HepG2 (cell line): Measurements from ENCODE around the gene MXRA7. TPM values are rescaled to one million over a fixed set of nuclear protein-coding genes. Genes with fewer than 3 reads are reported as not detected.

Experiments used
- EZH2 ChIP-seq: conservative IDR thresholded peaks from 2 replicates; pipeline ENCODE4 v1.6.1; 2012; ENCODE audit warnings: mild to moderate bottlenecking, low read depth, low read length, moderate library complexity
- FOXK1 ChIP-seq: sonication (generic); formaldehyde crosslinking; IDR thresholded peaks from 2 replicates; pipeline ENCODE4 v1.4.0; 2020; ENCODE audit warnings: low read depth, missing genetic modification reagents, borderline replicate concordance
- IKZF4 ChIP-seq: sonication (generic); formaldehyde crosslinking; IDR thresholded peaks from 2 replicates; pipeline ENCODE4 v1.5.1; 2020; ENCODE audit warnings: borderline replicate concordance, mild to moderate bottlenecking, low read depth, missing genetic modification reagents; ENCODE audit errors: not compliant biosample characterization
- KDM3A ChIP-seq: IDR thresholded peaks from 2 replicates; pipeline ENCODE4 v1.6.1; 2018; ENCODE audit warnings: low read depth, missing compliant biosample characterization
- MED8 ChIP-seq: sonication (generic); formaldehyde crosslinking; IDR thresholded peaks from 2 replicates; pipeline ENCODE4 v1.8.1; 2023; ENCODE audit warnings: mild to moderate bottlenecking, missing genetic modification reagents; ENCODE audit not compliant: insufficient replicate concordance
- NPAS2 ChIP-seq: sonication (generic); formaldehyde crosslinking; IDR thresholded peaks from 2 replicates; pipeline ENCODE4 v1.8.0; 2022; ENCODE audit warnings: mild to moderate bottlenecking, missing genetic modification reagents, borderline replicate concordance
- NR1H2 ChIP-seq: sonication (generic); formaldehyde crosslinking; IDR thresholded peaks from 2 replicates; pipeline ENCODE4 v1.8.1; 2022; ENCODE audit warnings: low read depth, missing genetic modification reagents, borderline replicate concordance
- PAWR ChIP-seq: sonication (generic); formaldehyde crosslinking; IDR thresholded peaks from 2 replicates; pipeline ENCODE4 v1.4.0; 2020; ENCODE audit warnings: missing genetic modification reagents, mild to moderate bottlenecking, borderline replicate concordance
- SIX1 ChIP-seq: sonication (generic); formaldehyde crosslinking; IDR thresholded peaks from 2 replicates; pipeline ENCODE4 v1.4.0; 2020; ENCODE audit warnings: missing genetic modification reagents, borderline replicate concordance
- SIX4 ChIP-seq: sonication (generic); formaldehyde crosslinking; IDR thresholded peaks from 2 replicates; pipeline ENCODE4 v1.4.0; 2020; ENCODE audit warnings: missing genetic modification reagents
- SKI ChIP-seq: fragments of 450-650 bp; IDR thresholded peaks from one replicate; pipeline ENCODE4 v1.6.1; 2018; ENCODE audit warnings: mild to moderate bottlenecking; ENCODE audit not compliant: partially characterized antibody
- ZFP36L2 ChIP-seq: sonication (generic); formaldehyde crosslinking; IDR thresholded peaks from 2 replicates; pipeline ENCODE4 v1.4.0; 2020; ENCODE audit warnings: missing genetic modification reagents
- ZNF354B ChIP-seq: sonication (generic); formaldehyde crosslinking; IDR thresholded peaks from 2 replicates; pipeline ENCODE4 v1.8.0; 2022; ENCODE audit warnings: mild to moderate bottlenecking, missing genetic modification reagents
- ZNF383 ChIP-seq: sonication (generic); formaldehyde crosslinking; IDR thresholded peaks from 2 replicates; pipeline ENCODE4 v1.4.0; 2020; ENCODE audit warnings: missing genetic modification reagents, mild to moderate bottlenecking, borderline replicate concordance
- ZNF781 ChIP-seq: sonication (generic); formaldehyde crosslinking; IDR thresholded peaks from 2 replicates; pipeline ENCODE4 v1.5.1; 2020; ENCODE audit warnings: borderline replicate concordance, mild to moderate bottlenecking, missing genetic modification reagents; ENCODE audit errors: not compliant biosample characterization
- ZSCAN22 ChIP-seq: sonication (generic); formaldehyde crosslinking; IDR thresholded peaks from 2 replicates; pipeline ENCODE4 v1.4.0; 2020; ENCODE audit warnings: mild to moderate bottlenecking, missing genetic modification reagents
- polyA plus RNA-seq, 8 experiments: library from polyadenylated mRNA; depleted of rRNA in 3 of 8; stranded (reverse) in 7 of 8; unstranded in 1 of 8; fragments of >200 nt; fragmentation: Illumina TruSeq in 4 of 8; extraction: Trizol in 4 of 8; gene quantifications; 2 replicates each; pipeline versions ENCODE4 v1.2.1 to v1.2.3, GENCODE V29; 2011 to 2016; ENCODE audit warnings: low read depth in 4 of 8, missing spikeins in 1 of 8, mixed read lengths in 1 of 8; ENCODE audit not compliant: insufficient read depth in 1 of 8
- total RNA-seq, 5 experiments: library from RNA; depleted of rRNA; stranded (reverse); fragments of >200 nt; fragmentation: Illumina TruSeq; extraction: Trizol; gene quantifications; 2 replicates each; pipeline ENCODE4 v1.2.3, GENCODE V29; 2016; ENCODE audit warnings: low read depth in 1 of 5
- TF ChIP-seq, protein P1 (sequence below): sonication (generic); formaldehyde crosslinking; IDR thresholded peaks from 2 replicates; pipeline ENCODE4 v1.4.0; 2020; ENCODE audit warnings: missing genetic modification reagents
- TF ChIP-seq, protein P2 (sequence below): sonication (generic); formaldehyde crosslinking; conservative IDR thresholded peaks from 2 replicates; pipeline ENCODE4 v1.8.0; 2022; ENCODE audit warnings: mild to moderate bottlenecking, moderate library complexity, missing genetic modification reagents
- TF ChIP-seq, protein P3 (sequence below): IDR thresholded peaks from 2 replicates; pipeline ENCODE4 v1.6.1; 2016; ENCODE audit warnings: missing compliant biosample characterization, missing genetic modification reagents, borderline replicate concordance
- TF ChIP-seq, protein P4 (sequence below): IDR thresholded peaks from 2 replicates; pipeline ENCODE4 v1.6.1; 2016; ENCODE audit warnings: missing biosample characterization, missing genetic modification reagents, low read depth
- TF ChIP-seq, protein P5 (sequence below): sonication (generic); formaldehyde crosslinking; IDR thresholded peaks from 2 replicates; pipeline ENCODE4 v1.8.1; 2022; ENCODE audit warnings: mild to moderate bottlenecking, missing genetic modification reagents

MXRA7 gene
- total and polyA plus RNA-seq, 2 of the 13 experiments (the other 11 are each of a cell fraction or from before 2014, with no cell fraction given): 44.8 to 112 TPM

DNA sequence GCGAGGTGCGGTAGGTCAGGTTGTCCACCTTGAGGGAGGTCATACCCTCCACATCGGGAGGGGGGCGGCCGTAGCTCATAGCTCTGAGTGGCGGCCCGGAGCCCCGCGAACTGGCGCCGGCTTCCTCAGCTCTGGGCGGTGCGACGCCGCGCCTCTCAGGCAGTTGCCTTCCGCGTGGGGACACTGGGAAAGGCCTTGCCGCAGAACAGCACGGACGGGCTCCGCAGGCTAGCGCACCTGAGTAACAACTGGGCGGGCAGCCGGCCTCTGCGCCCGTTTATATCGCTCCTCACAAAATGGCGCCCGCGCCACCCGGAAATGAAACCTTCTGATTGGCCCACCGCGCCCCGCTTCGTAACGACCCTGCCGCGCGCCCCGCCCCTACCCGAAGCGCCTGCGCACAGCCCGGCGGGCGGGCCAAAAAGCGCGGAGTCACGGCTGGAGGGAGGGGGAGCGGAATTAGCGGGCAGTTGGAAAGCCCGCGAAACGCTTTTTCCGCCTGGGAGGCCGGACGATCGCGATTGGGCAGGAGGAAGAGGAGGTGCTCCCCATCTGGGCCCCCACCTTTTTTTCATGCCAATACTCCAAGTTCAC lies 26.4 kb upstream of the MXRA7 start, which contains the start of gene SRSF2 (continued):
- TF ChIP-seq PAWR: peak; percentile 75; the same call in 1 of the 2 replicates
- no peak for TF ChIP-seq EZH2
- TF ChIP-seq SIX1: no peak
- TF ChIP-seq, protein P1, sequence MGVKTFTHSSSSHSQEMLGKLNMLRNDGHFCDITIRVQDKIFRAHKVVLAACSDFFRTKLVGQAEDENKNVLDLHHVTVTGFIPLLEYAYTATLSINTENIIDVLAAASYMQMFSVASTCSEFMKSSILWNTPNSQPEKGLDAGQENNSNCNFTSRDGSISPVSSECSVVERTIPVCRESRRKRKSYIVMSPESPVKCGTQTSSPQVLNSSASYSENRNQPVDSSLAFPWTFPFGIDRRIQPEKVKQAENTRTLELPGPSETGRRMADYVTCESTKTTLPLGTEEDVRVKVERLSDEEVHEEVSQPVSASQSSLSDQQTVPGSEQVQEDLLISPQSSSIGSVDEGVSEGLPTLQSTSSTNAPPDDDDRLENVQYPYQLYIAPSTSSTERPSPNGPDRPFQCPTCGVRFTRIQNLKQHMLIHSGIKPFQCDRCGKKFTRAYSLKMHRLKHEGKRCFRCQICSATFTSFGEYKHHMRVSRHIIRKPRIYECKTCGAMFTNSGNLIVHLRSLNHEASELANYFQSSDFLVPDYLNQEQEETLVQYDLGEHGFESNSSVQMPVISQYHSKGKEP (CRISPR knock-in tag): peak; percentile 89; the same call in 1 of the 2 replicates
- TF ChIP-seq, protein P2, sequence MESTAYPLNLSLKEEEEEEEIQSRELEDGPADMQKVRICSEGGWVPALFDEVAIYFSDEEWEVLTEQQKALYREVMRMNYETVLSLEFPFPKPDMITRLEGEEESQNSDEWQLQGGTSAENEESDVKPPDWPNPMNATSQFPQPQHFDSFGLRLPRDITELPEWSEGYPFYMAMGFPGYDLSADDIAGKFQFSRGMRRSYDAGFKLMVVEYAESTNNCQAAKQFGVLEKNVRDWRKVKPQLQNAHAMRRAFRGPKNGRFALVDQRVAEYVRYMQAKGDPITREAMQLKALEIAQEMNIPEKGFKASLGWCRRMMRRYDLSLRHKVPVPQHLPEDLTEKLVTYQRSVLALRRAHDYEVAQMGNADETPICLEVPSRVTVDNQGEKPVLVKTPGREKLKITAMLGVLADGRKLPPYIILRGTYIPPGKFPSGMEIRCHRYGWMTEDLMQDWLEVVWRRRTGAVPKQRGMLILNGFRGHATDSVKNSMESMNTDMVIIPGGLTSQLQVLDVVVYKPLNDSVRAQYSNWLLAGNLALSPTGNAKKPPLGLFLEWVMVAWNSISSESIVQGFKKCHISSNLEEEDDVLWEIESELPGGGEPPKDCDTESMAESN (CRISPR knock-in tag): peak; percentile 85
- peak; percentile 74 for TF ChIP-seq MED8 (CRISPR knock-in tag)
- TF ChIP-seq ZNF383 (CRISPR knock-in tag): 0 out of 2 replicates have a peak, but pooled peaks have one; percentile 63
- peak; percentile 72; the same call in 1 of the 2 replicates for TF ChIP-seq FOXK1
- peak; percentile 52 for TF ChIP-seq SKI
- peak; percentile 97 for TF ChIP-seq ZNF781 (CRISPR knock-in tag)
- TF ChIP-seq, protein P3, sequence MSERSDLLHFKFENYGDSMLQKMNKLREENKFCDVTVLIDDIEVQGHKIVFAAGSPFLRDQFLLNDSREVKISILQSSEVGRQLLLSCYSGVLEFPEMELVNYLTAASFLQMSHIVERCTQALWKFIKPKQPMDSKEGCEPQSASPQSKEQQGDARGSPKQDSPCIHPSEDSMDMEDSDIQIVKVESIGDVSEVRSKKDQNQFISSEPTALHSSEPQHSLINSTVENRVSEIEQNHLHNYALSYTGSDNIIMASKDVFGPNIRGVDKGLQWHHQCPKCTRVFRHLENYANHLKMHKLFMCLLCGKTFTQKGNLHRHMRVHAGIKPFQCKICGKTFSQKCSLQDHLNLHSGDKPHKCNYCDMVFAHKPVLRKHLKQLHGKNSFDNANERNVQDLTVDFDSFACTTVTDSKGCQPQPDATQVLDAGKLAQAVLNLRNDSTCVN (CRISPR knock-in tag): no peak; the same call in none of the 2 replicates
- peak; percentile 91 for TF ChIP-seq NR1H2 (CRISPR knock-in tag)
- TF ChIP-seq, protein P4, sequence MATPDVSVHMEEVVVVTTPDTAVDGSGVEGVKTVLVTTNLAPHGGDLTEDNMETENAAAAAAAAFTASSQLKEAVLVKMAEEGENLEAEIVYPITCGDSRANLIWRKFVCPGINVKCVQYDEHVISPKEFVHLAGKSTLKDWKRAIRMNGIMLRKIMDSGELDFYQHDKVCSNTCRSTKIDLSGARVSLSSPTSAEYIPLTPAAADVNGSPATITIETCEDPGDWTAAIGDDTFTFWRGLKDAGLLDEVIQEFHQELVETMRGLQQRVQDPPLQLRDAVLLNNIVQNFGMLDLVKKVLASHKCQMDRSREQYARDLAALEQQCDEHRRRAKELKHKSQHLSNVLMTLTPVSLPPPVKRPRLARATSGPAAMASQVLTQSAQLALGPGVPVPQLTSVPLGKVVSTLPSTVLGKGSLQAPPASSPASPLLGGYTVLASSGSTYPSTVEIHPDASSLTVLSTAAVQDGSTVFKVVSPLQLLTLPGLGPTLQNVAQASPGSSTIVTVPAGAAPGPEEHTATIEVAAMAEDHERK (CRISPR knock-in tag): no peak; the same call in 1 of the 2 replicates
- peak; percentile 80 for TF ChIP-seq SIX4 (CRISPR knock-in tag)
- TF ChIP-seq IKZF4 (CRISPR knock-in tag): peak; percentile 45
- TF ChIP-seq ZNF354B (CRISPR knock-in tag): 0 out of 2 replicates have a peak, but pooled peaks have one; percentile 80
- TF ChIP-seq, protein P5, sequence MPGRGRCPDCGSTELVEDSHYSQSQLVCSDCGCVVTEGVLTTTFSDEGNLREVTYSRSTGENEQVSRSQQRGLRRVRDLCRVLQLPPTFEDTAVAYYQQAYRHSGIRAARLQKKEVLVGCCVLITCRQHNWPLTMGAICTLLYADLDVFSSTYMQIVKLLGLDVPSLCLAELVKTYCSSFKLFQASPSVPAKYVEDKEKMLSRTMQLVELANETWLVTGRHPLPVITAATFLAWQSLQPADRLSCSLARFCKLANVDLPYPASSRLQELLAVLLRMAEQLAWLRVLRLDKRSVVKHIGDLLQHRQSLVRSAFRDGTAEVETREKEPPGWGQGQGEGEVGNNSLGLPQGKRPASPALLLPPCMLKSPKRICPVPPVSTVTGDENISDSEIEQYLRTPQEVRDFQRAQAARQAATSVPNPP (CRISPR knock-in tag): no peak; the same call in 1 of the 2 replicates
- TF ChIP-seq KDM3A (CRISPR knock-in tag): peak; percentile 87; the same call in 1 of the 2 replicates
- TF ChIP-seq NPAS2 (CRISPR knock-in tag): no peak
- peak; percentile 82; the same call in 1 of the 2 replicates for TF ChIP-seq ZSCAN22
- peak; percentile 91; the same call in 1 of the 2 replicates for TF ChIP-seq ZFP36L2
